HL-60 (cell line): Measurements from ENCODE around the gene KDM3B.
"Not testable (repeated sequence)": the region's sequence is repeated elsewhere in the genome, so short reads cannot be mapped to it uniquely, and the experiment has no call there.

Source experiments
- DNase-seq, 2 experiments: peaks; one replicate each; pipeline ENCODE4 v3.0.0-alpha.2; 2010 to 2020; ENCODE audit warnings: low read depth in 1 of 2, low spot score in 1 of 2
- H3K27ac ChIP-seq: fragments of 250-450 bp; sonication (Bioruptor Pico); replicated peaks from 2 replicates; pipeline ENCODE4 v1.5.1; 2020; ENCODE audit warnings: mild to moderate bottlenecking, moderate library complexity
- H3K27me3 ChIP-seq: fragments of 250-450 bp; sonication (Bioruptor Pico); 2 replicates; pipeline ENCODE4 v1.5.1; 2021; ENCODE audit warnings: mild to moderate bottlenecking, moderate library complexity; ENCODE audit not compliant: insufficient read depth, poor library complexity, severe bottlenecking
- H3K4me3 ChIP-seq: replicated peaks from 2 replicates; pipeline ENCODE4 v1.5.1; 2011; ENCODE audit warnings: mild to moderate bottlenecking, control low read depth, low read length; ENCODE audit not compliant: insufficient read depth
- CTCF ChIP-seq: IDR thresholded peaks from one replicate; pipeline ENCODE4 v1.5.1; 2011; ENCODE audit warnings: low read length, control low read depth, inconsistent platforms; ENCODE audit not compliant: insufficient read depth
- GABPA ChIP-seq: IDR thresholded peaks from 2 replicates; pipeline ENCODE4 v1.6.1; 2012; ENCODE audit warnings: low read depth
- POLR2AphosphoS5 ChIP-seq: IDR thresholded peaks from 2 replicates; pipeline ENCODE4 v1.6.1; 2012; ENCODE audit warnings: low read depth
- REST ChIP-seq: IDR thresholded peaks from 2 replicates; pipeline ENCODE4 v1.6.1; 2012; ENCODE audit warnings: low read depth; ENCODE audit not compliant: insufficient replicate concordance
- SPI1 ChIP-seq: IDR thresholded peaks from 2 replicates; pipeline ENCODE4 v1.6.1; 2012; ENCODE audit warnings: low read depth, mild to moderate bottlenecking, borderline replicate concordance

The KDM3B gene

GRCh38 chr5:138472353-138472752, 119.9 kb downstream of the KDM3B start:
- Histone ChIP-seq H3K4me3 (no peak overlapping the region), H3K27ac (no peak overlapping the region), H3K27me3 (no peaks in the 10 kb centered on the region)
- DNase-seq: no peak
- TF ChIP-seq REST (no peak), GABPA (no peak), SPI1 (no peak), POLR2AphosphoS5 (no peak), CTCF (no peak)

- not testable (repeated sequence) for DNase-seq, H3K4me3 ChIP-seq, H3K27ac ChIP-seq, H3K27me3 ChIP-seq
Measured at GRCh38 chr5:138473151-138473550, 120.7 kb downstream of the KDM3B start.

- TF ChIP-seq POLR2AphosphoS5: no peak
- TF ChIP-seq GABPA: no peak
- no peak for TF ChIP-seq CTCF
- TF ChIP-seq REST: no peak
- no peak for TF ChIP-seq SPI1
- Histone ChIP-seq H3K4me3 (no peak overlapping the region), H3K27me3 (no peaks in the 10 kb centered on the region), H3K27ac (no peak overlapping the region)
- DNase-seq: no peak
Measured at GRCh38 chr5:138476918-138477317, 124.4 kb downstream of the KDM3B start.

- TF ChIP-seq GABPA (no peak), REST (no peak), SPI1 (no peak), POLR2AphosphoS5 (no peak), CTCF (no peak)
- no peak for DNase-seq
- Histone ChIP-seq H3K4me3 (no peak overlapping the region), H3K27me3 (no peaks in the 10 kb centered on the region), H3K27ac (no peak overlapping the region)
Measured at GRCh38 chr5:138482638-138483037, 130.2 kb downstream of the KDM3B start.
